ENCODE measurements around the gene RIPPLY3.

RIPPLY3 gene

DNA sequence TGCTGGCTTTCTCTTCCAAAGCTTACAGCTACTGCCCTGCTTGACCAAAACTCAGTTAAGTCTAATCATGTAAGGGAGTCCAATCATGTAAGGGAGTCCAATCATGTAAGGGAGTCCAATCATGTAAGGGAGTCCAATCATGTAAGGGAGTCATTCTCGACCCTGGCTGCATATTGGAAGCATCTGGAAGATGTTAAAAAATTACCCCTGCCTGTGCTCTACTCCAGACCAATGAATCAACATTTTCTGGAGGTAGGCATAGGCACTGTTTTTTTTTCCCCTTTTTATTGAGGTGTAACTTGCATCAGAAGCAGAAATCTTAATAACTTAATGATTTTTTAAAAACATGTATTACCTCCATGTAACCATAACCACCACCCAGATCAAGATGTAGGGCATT is 56.9 kb downstream of the RIPPLY3 start:
- TF ChIP-seq, protein P1, sequence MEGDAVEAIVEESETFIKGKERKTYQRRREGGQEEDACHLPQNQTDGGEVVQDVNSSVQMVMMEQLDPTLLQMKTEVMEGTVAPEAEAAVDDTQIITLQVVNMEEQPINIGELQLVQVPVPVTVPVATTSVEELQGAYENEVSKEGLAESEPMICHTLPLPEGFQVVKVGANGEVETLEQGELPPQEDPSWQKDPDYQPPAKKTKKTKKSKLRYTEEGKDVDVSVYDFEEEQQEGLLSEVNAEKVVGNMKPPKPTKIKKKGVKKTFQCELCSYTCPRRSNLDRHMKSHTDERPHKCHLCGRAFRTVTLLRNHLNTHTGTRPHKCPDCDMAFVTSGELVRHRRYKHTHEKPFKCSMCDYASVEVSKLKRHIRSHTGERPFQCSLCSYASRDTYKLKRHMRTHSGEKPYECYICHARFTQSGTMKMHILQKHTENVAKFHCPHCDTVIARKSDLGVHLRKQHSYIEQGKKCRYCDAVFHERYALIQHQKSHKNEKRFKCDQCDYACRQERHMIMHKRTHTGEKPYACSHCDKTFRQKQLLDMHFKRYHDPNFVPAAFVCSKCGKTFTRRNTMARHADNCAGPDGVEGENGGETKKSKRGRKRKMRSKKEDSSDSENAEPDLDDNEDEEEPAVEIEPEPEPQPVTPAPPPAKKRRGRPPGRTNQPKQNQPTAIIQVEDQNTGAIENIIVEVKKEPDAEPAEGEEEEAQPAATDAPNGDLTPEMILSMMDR (IDR thresholded peaks at IDR 0.05; ENCODE audit: low read depth, low read length, missing control alignments): no peak
- no peak for DNase-seq (ENCODE audit: low read depth)
- H3K4me3 ChIP-seq (ENCODE audit: low read depth, low read length): no peak overlapping the region

DNA sequence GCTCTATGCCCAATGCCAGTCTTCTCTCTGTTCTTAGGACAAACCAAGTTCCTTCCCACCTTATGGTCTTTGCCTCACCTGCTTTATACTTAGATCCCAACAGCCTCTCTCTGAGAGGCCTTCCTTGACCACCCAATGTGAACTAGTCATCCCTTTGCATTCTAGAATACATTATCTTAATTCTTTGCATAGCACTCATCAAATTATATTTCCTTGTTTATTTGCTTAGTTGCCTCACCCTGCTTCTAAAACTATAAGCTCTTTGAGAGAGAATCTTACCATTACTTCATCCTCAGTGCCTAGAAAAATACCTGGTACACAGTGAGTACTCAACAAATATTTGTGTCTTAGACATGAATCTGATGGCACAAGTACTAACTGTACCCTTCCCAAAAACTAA is 58.3 kb downstream of the RIPPLY3 start:
- TF ChIP-seq, protein P1 (IDR thresholded peaks at IDR 0.05; ENCODE audit: low read depth, low read length, missing control alignments): no peak
- no peak overlapping the region for H3K4me3 ChIP-seq (ENCODE audit: low read depth, low read length)
- no peak for DNase-seq (ENCODE audit: low read depth)

DNA sequence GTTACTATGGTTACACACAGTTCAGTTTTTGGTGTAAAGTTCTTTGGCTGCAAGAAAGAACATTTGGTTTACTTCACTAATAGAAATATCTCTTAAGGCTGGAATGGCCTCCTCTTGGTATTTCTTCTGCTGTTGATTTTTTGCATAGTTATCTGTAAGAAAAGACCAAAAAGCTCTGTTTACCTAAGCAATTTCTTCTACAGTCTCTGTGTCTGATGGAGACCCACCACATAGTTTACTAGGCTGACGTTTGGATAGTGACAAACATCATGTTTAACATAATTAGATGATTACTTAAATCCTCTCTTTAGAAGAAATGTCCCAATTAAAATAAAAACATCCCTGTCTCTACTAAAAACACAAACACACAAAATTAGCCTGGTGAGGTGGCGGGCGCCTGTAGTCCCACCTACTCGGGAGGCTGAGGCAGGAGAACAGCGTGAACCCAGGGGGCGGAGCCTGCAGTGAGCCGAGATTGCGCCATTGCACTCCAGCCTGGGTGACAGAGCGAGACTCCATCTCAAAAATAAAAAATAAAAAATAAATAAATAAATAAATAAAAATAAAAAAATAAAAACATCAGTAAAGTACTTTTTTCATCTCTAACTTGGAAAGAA is 59.2 kb downstream of the RIPPLY3 start:
- no peak for DNase-seq (ENCODE audit: low read depth)
- no peak overlapping the region for H3K4me3 ChIP-seq (ENCODE audit: low read depth, low read length)
- TF ChIP-seq, protein P1 (IDR thresholded peaks at IDR 0.05; ENCODE audit: low read depth, low read length, missing control alignments): no peak

Data from GM12864 (cell line).